Measurements from ENCODE around the gene RGS6.

RGS6 gene

DNA sequence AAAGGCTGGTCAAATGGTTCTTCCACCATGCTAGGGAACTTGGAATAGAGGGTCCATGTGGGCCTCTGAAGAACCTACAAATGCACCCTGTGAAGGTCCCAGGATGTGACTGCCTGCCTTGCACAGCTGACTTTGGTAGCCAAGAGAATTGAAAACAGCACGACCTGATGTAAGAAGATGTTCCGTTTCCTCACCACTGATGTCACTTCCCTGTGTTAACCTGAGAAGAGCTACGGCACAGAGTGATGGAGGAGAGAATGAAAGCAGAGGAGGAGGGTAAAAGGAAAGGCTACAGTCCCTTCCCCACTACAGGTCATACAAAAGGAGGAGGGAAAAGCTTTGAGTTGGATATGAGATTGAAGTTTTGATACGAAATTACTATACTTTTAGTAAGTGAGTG is 328.8 kb downstream of the RGS6 start:
- Histone ChIP-seq H3K27ac (ENCODE audit: low read length) (no peak overlapping the region), H3K4me1 (ENCODE audit: control insufficient read depth, low read depth, low read length) (no peaks in the 10 kb centered on the region), H3K4me3 (ENCODE audit: low read length) (no peak overlapping the region), H3K36me3 (ENCODE audit: control insufficient read depth, low read depth, low read length) (no peaks in the 10 kb centered on the region), H3K27me3 (ENCODE audit: control insufficient read depth, insufficient read depth, low read length) (no peaks in the 10 kb centered on the region), H3K9me3 (ENCODE audit: control insufficient read depth, low read depth, low read length) (peaks cover 2% of the 10 kb centered on the region), H3K9ac (ENCODE audit: low read length) (no peak overlapping the region)

DNA sequence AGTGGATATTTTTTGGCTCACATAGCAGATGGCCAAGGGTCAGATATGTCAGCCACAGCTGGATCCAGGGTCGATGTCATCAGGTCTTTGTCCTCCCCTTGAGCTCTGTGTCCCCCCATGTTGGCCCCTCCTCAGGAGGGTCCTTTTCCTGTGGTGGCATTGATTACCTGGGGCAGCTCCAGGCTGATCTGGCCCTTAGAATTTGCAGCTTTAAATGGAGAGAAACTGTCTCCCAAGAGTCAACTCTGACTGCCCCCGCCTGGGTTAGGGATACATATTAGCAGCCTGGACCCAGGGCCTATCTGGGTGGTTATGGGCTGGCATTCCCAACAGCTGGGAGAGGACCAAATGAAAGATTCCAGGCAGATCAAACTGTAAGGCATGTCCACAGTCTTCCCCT is 330.5 kb downstream of the RGS6 start:
- H3K4me3 ChIP-seq (ENCODE audit: low read length), result no peak overlapping the region

DNA sequence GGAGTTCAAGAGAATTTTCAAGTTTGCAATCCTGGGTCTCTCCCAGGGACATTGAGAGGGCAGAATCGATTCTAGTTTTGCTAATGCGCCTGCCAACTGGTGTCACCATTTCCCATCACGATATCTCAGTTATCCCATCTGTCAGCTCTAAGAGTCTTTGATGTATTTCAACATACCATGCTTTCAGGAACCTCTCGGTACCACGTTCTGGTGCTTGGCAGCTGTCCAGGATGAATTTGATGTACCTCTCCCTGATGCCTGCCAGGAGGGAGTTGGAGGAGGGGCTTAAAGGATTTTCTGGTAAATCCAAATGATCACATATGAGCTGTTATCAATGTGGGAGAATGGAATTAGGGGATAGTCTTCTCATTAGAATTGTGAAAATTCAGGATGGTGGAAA is 332.5 kb downstream of the RGS6 start:
- Histone ChIP-seq H3K27me3 (ENCODE audit: control insufficient read depth, insufficient read depth, low read length) (no peaks in the 10 kb centered on the region), H3K27ac (ENCODE audit: low read length) (no peak overlapping the region), H3K9me3 (ENCODE audit: control insufficient read depth, low read depth, low read length) (no peaks in the 10 kb centered on the region), H3K4me1 (ENCODE audit: control insufficient read depth, low read depth, low read length) (no peaks in the 10 kb centered on the region), H3K9ac (ENCODE audit: low read length) (no peak overlapping the region), H3K36me3 (ENCODE audit: control insufficient read depth, low read depth, low read length) (no peaks in the 10 kb centered on the region), H3K4me3 (ENCODE audit: low read length) (no peak overlapping the region)

More for the DNA sequence above, 330.5 kb downstream of the RGS6 start:
- Histone ChIP-seq H3K9ac (ENCODE audit: low read length) (no peak overlapping the region), H3K36me3 (ENCODE audit: control insufficient read depth, low read depth, low read length) (no peaks in the 10 kb centered on the region), H3K27ac (ENCODE audit: low read length) (no peak overlapping the region), H3K4me1 (ENCODE audit: control insufficient read depth, low read depth, low read length) (no peaks in the 10 kb centered on the region), H3K27me3 (ENCODE audit: control insufficient read depth, insufficient read depth, low read length) (no peaks in the 10 kb centered on the region), H3K9me3 (ENCODE audit: control insufficient read depth, low read depth, low read length) (no peaks in the 10 kb centered on the region)

DNA sequence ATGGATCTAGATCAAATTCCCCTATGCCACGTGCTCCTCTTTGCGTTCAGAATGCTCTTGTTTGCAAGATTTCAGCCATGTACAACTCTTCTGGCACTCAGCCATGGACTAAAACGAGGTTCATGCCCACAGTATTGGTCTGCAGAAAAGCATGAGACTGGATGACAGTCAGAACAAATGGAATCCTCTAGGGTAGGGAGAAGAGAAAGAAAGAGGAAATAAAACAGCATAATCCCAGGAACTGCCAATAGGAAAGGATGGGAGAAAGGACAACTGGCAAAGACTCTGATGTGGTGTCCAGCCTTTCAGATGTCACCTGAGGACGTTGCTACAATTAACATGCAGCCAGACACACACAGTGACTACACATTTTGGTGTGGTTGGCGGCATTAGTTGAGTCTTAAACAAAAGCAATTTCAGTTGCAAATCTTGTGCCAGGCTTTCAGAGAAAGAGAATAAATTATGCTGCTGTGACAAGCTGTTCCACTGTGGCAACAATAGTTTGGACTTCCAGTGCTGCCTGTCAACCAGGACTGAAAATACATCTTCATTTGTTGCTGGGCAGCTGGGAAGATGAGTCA is 338.0 kb downstream of the RGS6 start:
- Histone ChIP-seq H3K27me3 (ENCODE audit: control insufficient read depth, insufficient read depth, low read length) (no peaks in the 10 kb centered on the region), H3K27ac (ENCODE audit: low read length) (no peak overlapping the region), H3K9me3 (ENCODE audit: control insufficient read depth, low read depth, low read length) (no peaks in the 10 kb centered on the region), H3K9ac (ENCODE audit: low read length) (no peak overlapping the region), H3K4me1 (ENCODE audit: control insufficient read depth, low read depth, low read length) (no peaks in the 10 kb centered on the region), H3K4me3 (ENCODE audit: low read length) (no peak overlapping the region), H3K36me3 (ENCODE audit: control insufficient read depth, low read depth, low read length) (no peaks in the 10 kb centered on the region)

DNA sequence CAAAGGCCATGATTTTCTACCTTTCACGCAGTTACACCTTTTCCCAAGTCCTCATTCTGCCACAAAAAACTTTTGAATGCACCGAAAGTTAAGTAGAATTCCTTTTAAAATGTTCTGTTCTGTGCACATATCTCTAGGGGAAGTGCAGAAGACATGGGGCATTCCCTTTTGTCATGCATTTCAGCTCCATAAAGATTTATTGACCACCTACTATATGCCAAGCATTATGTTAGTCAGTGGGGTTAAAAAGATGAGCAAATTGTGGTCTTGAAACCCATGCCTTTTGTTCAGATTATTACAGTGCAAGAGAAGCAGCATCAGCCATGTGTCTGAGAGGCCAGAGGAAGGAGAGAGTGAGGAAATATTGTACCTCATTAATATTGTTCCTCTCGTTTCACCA is 338.5 kb downstream of the RGS6 start:
- H3K4me3 ChIP-seq (ENCODE audit: low read length), result no peak overlapping the region
- H3K36me3 ChIP-seq (ENCODE audit: control insufficient read depth, low read depth, low read length), result no peaks in the 10 kb centered on the region
- H3K9ac ChIP-seq (ENCODE audit: low read length), result no peak overlapping the region
- H3K27ac ChIP-seq (ENCODE audit: low read length), result no peak overlapping the region
- H3K27me3 ChIP-seq (ENCODE audit: control insufficient read depth, insufficient read depth, low read length), result no peaks in the 10 kb centered on the region
- H3K9me3 ChIP-seq (ENCODE audit: control insufficient read depth, low read depth, low read length), result no peaks in the 10 kb centered on the region
- H3K4me1 ChIP-seq (ENCODE audit: control insufficient read depth, low read depth, low read length), result no peaks in the 10 kb centered on the region

DNA sequence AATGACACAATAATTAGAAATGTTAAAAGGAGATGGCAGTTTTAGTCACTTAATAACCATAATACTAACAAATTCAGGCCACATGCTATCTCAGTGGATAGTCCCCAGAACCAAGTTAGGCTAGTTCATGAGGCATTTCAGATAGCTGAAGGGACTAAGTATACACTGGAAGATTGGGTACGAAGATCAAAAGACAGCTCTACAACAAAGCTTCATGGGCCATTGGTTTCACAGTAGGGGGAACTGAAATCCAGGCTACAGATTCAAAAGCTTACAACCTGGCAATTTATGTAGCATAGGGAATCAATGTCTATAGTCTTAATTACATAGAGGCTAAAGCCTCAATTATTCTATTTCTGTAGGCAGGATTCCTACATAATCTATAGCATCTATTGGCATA is 343.0 kb downstream of the RGS6 start:
- no peaks in the 10 kb centered on the region for H3K36me3 ChIP-seq (ENCODE audit: control insufficient read depth, low read depth, low read length)
- H3K4me3 ChIP-seq (ENCODE audit: low read length), result no peak overlapping the region
- no peaks in the 10 kb centered on the region for H3K27me3 ChIP-seq (ENCODE audit: control insufficient read depth, insufficient read depth, low read length)
- H3K27ac ChIP-seq (ENCODE audit: low read length), result no peak overlapping the region
- H3K9ac ChIP-seq (ENCODE audit: low read length), result no peak overlapping the region
- no peaks in the 10 kb centered on the region for H3K4me1 ChIP-seq (ENCODE audit: control insufficient read depth, low read depth, low read length)
- H3K9me3 ChIP-seq (ENCODE audit: control insufficient read depth, low read depth, low read length), result no peaks in the 10 kb centered on the region

DNA sequence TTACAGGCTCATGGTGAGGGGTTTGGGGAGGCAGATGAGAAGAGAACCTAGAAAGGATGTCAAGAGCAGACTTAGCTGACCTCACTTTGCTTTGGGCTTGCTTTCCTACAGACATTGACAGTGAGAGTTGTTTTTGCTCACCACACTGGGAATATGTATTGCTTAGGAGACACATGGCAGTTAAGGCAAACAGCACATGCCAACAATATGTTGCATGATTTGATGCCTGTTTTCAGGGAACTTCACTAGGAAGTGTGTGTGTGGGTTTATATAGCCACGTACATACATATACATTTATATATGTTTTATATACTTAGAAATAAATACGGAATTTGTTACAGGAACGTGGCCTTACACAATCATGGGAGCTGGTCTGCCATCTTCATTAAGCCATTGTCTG is 346.1 kb downstream of the RGS6 start:
- Histone ChIP-seq H3K27ac (ENCODE audit: low read length) (no peak overlapping the region), H3K4me1 (ENCODE audit: control insufficient read depth, low read depth, low read length) (no peaks in the 10 kb centered on the region), H3K4me3 (ENCODE audit: low read length) (no peak overlapping the region), H3K27me3 (ENCODE audit: control insufficient read depth, insufficient read depth, low read length) (no peaks in the 10 kb centered on the region), H3K9ac (ENCODE audit: low read length) (no peak overlapping the region), H3K36me3 (ENCODE audit: control insufficient read depth, low read depth, low read length) (no peaks in the 10 kb centered on the region), H3K9me3 (ENCODE audit: control insufficient read depth, low read depth, low read length) (peaks cover 10% of the 10 kb centered on the region)

DNA sequence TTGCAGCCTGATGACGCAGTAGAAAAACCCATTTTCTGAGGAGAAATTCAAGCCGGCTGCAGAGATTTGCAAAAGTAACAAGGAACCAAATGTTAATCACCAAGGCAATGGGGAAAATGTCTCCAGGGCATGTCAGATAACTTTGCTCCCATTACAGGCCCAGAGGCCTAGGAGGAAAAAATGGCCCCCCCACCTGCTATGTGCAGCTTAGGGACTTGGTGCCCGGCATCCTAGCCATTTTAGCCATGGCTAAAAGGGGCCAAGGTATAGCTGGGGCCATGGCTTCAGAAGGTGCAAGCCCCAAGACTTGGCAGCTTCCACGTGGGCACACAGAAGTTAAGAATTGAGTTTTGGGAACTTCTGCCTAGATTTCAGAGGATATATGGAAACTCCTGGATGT is 351.9 kb downstream of the RGS6 start:
- H3K4me1 ChIP-seq (ENCODE audit: control insufficient read depth, low read depth, low read length), result no peaks in the 10 kb centered on the region
- no peak overlapping the region for H3K4me3 ChIP-seq (ENCODE audit: low read length)
- H3K36me3 ChIP-seq (ENCODE audit: control insufficient read depth, low read depth, low read length), result no peaks in the 10 kb centered on the region
- no peaks in the 10 kb centered on the region for H3K27me3 ChIP-seq (ENCODE audit: control insufficient read depth, insufficient read depth, low read length)
- H3K27ac ChIP-seq (ENCODE audit: low read length), result no peak overlapping the region
- H3K9me3 ChIP-seq (ENCODE audit: control insufficient read depth, low read depth, low read length), result peaks cover 29% of the 10 kb centered on the region
- no peak overlapping the region for H3K9ac ChIP-seq (ENCODE audit: low read length)

DNA sequence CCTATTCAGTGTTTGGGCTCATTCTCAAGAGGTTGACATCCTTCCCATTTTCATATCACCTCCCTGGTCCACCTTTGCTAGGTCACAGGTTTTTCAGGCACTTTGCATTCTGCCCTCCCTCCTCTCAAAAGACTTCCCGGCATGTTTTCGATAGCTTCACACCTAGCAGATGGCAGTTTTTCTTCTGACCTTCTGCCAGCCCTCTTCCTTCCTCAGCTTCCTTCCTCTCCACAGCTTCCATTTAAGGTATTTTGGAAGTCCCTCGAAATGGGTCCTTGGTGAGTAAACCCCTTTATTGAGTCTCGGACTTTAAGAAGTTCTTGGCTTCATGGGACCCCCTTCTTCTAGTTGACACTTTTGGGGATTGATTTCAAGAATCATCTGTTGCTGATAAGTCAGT is 358.0 kb downstream of the RGS6 start:
- H3K27ac ChIP-seq (ENCODE audit: low read length), result no peak overlapping the region
- no peaks in the 10 kb centered on the region for H3K27me3 ChIP-seq (ENCODE audit: control insufficient read depth, insufficient read depth, low read length)
- H3K4me3 ChIP-seq (ENCODE audit: low read length), result no peak overlapping the region
- H3K9ac ChIP-seq (ENCODE audit: low read length), result no peak overlapping the region
- H3K36me3 ChIP-seq (ENCODE audit: control insufficient read depth, low read depth, low read length), result no peaks in the 10 kb centered on the region
- peaks cover 4% of the 10 kb centered on the region for H3K9me3 ChIP-seq (ENCODE audit: control insufficient read depth, low read depth, low read length)
- H3K4me1 ChIP-seq (ENCODE audit: control insufficient read depth, low read depth, low read length), result no peaks in the 10 kb centered on the region

DNA sequence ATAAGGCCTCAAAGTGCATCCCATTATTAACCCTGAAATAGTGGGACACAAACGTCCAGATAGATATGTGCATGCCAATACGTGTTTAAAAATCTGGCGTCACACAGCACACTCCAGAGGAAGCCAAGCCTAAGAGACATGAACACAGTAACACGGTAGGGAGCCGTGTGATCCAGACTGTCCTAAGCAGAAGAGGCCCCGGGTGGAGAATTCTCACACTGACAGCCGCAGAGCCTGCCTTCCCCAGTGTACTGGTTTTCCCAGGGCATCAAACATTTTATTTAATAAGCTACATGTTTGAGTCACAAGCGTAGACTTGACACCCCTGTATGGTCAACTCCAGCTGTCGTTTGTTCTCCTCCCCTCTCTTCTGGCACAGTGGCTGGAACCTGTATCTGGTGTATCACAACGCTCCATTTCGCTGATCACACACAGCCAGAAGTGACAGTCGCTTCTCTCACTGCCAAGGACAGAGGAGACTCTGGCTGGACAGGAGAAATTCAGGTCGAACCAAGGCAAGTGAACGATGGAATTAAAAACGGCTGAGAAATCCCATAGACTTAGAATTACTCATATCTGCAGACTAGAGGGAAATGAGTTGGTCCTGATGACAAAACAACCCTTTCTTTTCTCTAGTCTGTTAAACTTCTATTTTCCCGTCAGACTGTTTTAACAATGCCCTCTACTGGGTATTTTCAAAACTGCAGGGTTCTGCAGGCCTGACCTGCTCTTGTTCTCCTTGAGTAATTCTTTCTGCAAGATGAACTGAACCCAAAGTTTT is 359.9 kb downstream of the RGS6 start:
- Histone ChIP-seq H3K9ac (ENCODE audit: low read length) (no peak overlapping the region), H3K4me3 (ENCODE audit: low read length) (no peak overlapping the region), H3K27me3 (ENCODE audit: control insufficient read depth, insufficient read depth, low read length) (no peaks in the 10 kb centered on the region), H3K36me3 (ENCODE audit: control insufficient read depth, low read depth, low read length) (no peaks in the 10 kb centered on the region), H3K9me3 (ENCODE audit: control insufficient read depth, low read depth, low read length) (no peaks in the 10 kb centered on the region), H3K27ac (ENCODE audit: low read length) (no peak overlapping the region), H3K4me1 (ENCODE audit: control insufficient read depth, low read depth, low read length) (no peaks in the 10 kb centered on the region)

DNA sequence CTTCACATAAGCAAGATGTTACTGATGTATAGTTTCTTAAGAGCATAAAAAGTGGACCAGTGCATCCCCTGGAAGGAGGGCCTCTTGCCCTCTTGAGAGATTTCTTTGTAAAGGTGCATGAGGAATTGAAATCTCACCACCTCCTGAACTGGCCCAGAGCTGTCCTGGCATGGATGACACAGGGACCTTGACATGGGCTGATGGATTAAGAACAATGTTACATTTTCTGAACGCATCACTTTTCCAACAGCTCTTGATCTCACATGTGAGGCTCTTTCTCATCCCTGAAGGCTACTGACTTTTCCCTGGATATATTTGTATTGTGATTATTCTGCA is 360.4 kb downstream of the RGS6 start:
- no peaks in the 10 kb centered on the region for H3K4me1 ChIP-seq (ENCODE audit: control insufficient read depth, low read depth, low read length)

DNA sequence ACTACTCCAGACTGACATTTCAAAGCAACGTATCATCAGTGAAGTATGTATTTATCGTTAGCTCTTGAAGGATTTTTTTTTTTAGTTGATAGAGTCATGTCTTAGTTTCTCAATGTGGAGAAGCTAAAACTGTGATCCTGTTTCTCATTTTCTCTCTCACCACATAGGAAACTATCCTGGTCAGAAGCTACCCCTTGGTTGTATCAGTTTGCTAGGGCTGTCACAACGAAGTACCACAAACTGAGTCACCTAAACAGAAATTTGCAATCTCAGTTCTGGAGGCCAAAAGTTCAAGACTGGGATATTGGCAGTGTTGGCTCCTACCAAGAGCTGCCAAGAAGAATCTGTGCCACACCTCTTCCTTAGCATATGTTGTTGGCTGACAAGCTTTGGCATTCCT is 369.1 kb downstream of the RGS6 start:
- Histone ChIP-seq H3K4me1 (ENCODE audit: control insufficient read depth, low read depth, low read length) (no peaks in the 10 kb centered on the region), H3K36me3 (ENCODE audit: control insufficient read depth, low read depth, low read length) (no peaks in the 10 kb centered on the region), H3K9ac (ENCODE audit: low read length) (no peak overlapping the region), H3K9me3 (ENCODE audit: control insufficient read depth, low read depth, low read length) (peaks cover 2% of the 10 kb centered on the region), H3K4me3 (ENCODE audit: low read length) (no peak overlapping the region), H3K27me3 (ENCODE audit: control insufficient read depth, insufficient read depth, low read length) (no peaks in the 10 kb centered on the region), H3K27ac (ENCODE audit: low read length) (no peak overlapping the region)

More for the DNA sequence above, 360.4 kb downstream of the RGS6 start:
- Histone ChIP-seq H3K27me3 (ENCODE audit: control insufficient read depth, insufficient read depth, low read length) (no peaks in the 10 kb centered on the region), H3K27ac (ENCODE audit: low read length) (no peak overlapping the region), H3K9ac (ENCODE audit: low read length) (no peak overlapping the region), H3K4me3 (ENCODE audit: low read length) (no peak overlapping the region), H3K9me3 (ENCODE audit: control insufficient read depth, low read depth, low read length) (no peaks in the 10 kb centered on the region), H3K36me3 (ENCODE audit: control insufficient read depth, low read depth, low read length) (no peaks in the 10 kb centered on the region)
